Forelimb muscle (tissue), 1 donor: Measurements from ENCODE around the gene XPO5. TPM values are rescaled to one million over a fixed set of nuclear protein-coding genes. Genes with fewer than 3 reads are reported as not detected.
A peak's percentile ranks its signal among the peaks of the same experiment; 100 is the strongest.
"Not testable (repeated sequence)": the region's sequence is repeated elsewhere in the genome, so short reads cannot be mapped to it uniquely, and the experiment has no call there.

ENCODE experiments used
- DNase-seq: peaks from one replicate; pipeline ENCODE4 v3.0.0-alpha.2; 2013; ENCODE audit warnings: low read depth
- polyA plus RNA-seq: library from polyadenylated mRNA; unstranded; fragments of 120-200 nt; gene quantifications from one replicate; pipeline ENCODE4 v1.2.1, GENCODE V29; 2013; ENCODE audit not compliant: insufficient read length

XPO5 gene
- polyA plus RNA-seq, 1 donor, result 25.7 TPM

GRCh38 chr6:43498291-43498690 lies 77.5 kb downstream of the XPO5 start:
- DNase-seq, result not testable (repeated sequence)

- no peak for DNase-seq
These were observed 78.1 kb downstream of the XPO5 start for GRCh38 chr6:43497689-43498088.

GRCh38 chr6:43497129-43497396 lies 78.8 kb downstream of the XPO5 start:
- no peak for DNase-seq

GRCh38 chr6:43496370-43497128 lies 79.3 kb downstream of the XPO5 start:
- DNase-seq, result no peak

- no peak for DNase-seq
These were observed 80.4 kb downstream of the XPO5 start for GRCh38 chr6:43495409-43495941.

- no peak for DNase-seq
These were observed 81.1 kb downstream of the XPO5 start for GRCh38 chr6:43494766-43495165.

- DNase-seq, result no peak
These were observed 81.5 kb downstream of the XPO5 start for GRCh38 chr6:43494321-43494720.

- no peak for DNase-seq
These were observed 82.0 kb downstream of the XPO5 start for GRCh38 chr6:43493833-43494232.

GRCh38 chr6:43493230-43493629 lies 82.6 kb downstream of the XPO5 start:
- DNase-seq, result no peak

- no peak for DNase-seq
These were observed 83.2 kb downstream of the XPO5 start for GRCh38 chr6:43492673-43493072.

GRCh38 chr6:43491750-43492661 lies 83.8 kb downstream of the XPO5 start:
- no peak for DNase-seq

- DNase-seq, result no peak
These were observed 85.3 kb downstream of the XPO5 start for GRCh38 chr6:43490523-43490939.

GRCh38 chr6:43489277-43490072 lies 86.4 kb downstream of the XPO5 start:
- no peak for DNase-seq

- DNase-seq, result no peak
These were observed 87.1 kb downstream of the XPO5 start for GRCh38 chr6:43488667-43489276.

GRCh38 chr6:43481591-43482236 lies 94.1 kb downstream of the XPO5 start:
- DNase-seq, result no peak

GRCh38 chr6:43481075-43481474 lies 94.8 kb downstream of the XPO5 start:
- DNase-seq, result no peak

- DNase-seq, result no peak
These were observed 97.8 kb downstream of the XPO5 start for GRCh38 chr6:43478008-43478372.

- peak; percentile 44 for DNase-seq
These were observed 98.4 kb downstream of the XPO5 start, which contains the start of gene TJAP1 for GRCh38 chr6:43477235-43478007. TSS of gene TJAP1 (plus strand) at chr6:43477570. CDS start at chr6:43499002, 21,432 bp downstream.

GRCh38 chr6:43476746-43477145 lies 99.1 kb downstream of the XPO5 start:
- DNase-seq, result no peak

GRCh38 chr6:43475516-43475915 lies 100.3 kb downstream of the XPO5 start:
- DNase-seq, result no peak
